PC-9 (cell line): ENCODE results near the gene MYMX. TPM values are rescaled to one million over a fixed set of nuclear protein-coding genes. Genes with fewer than 3 reads are reported as not detected.

Source experiments
- BruUV-seq: library from RNA; stranded (reverse); fragments of 400-500 nt; replicated peaks from 2 replicates; lab custom pipeline; 2021; lab: Mats Ljungman, UMichigan
- CTCF ChIA-PET: fragments of 300-600 bp; sonication (Branson Sonifier 250); formaldehyde crosslinking; loops from one replicate; lab custom pipeline; 2022; ENCODE audit warnings: antibody characterized with exemption; lab: Charles Lee
- POLR2A ChIA-PET: fragments of 300-600 bp; sonication (Branson Sonifier 250); formaldehyde crosslinking; loops from one replicate; lab custom pipeline; 2022; ENCODE audit warnings: antibody characterized with exemption; ENCODE audit not compliant: unreplicated experiment; lab: Charles Lee
- DNase-seq, 2 experiments: peaks; one replicate each; pipeline versions ENCODE4 v3.0.0 to v3.0.0-alpha.2; 2015 to 2022; ENCODE audit warnings: mixed read lengths in 1 of 2
- H2AFZ ChIP-seq: fragments of 200-600 bp; sonication (generic); 2 replicates; pipeline ENCODE4 v1.8.1; 2017; ENCODE audit warnings: antibody characterized with exemption
- H3F3A ChIP-seq: fragments of 200-600 bp; sonication (generic); 2 replicates; pipeline ENCODE4 v1.8.1; 2017; ENCODE audit warnings: antibody characterized with exemption, mild to moderate bottlenecking, low read depth; ENCODE audit not compliant: insufficient read depth
- H3K27ac ChIP-seq: fragments of 200-600 bp; sonication (generic); 2 replicates; pipeline ENCODE4 v1.6.1; 2016; ENCODE audit warnings: mixed run types
- H3K27me3 ChIP-seq: fragments of 200-600 bp; sonication (generic); 2 replicates; pipeline ENCODE4 v1.6.1; 2016; ENCODE audit warnings: low read depth, mixed run types; ENCODE audit not compliant: insufficient read depth
- H3K36me3 ChIP-seq: fragments of 200-600 bp; sonication (generic); 2 replicates; pipeline ENCODE4 v1.6.1; 2016; ENCODE audit warnings: low read depth, mixed run types
- H3K4me1 ChIP-seq: fragments of 200-600 bp; sonication (generic); replicated peaks from 2 replicates; pipeline ENCODE4 v1.6.1; 2016; ENCODE audit warnings: mixed run types; ENCODE audit not compliant: insufficient read depth
- H3K4me2 ChIP-seq: fragments of 200-600 bp; sonication (generic); 2 replicates; pipeline ENCODE4 v1.6.1; 2017; ENCODE audit warnings: mixed run types
- H3K4me3 ChIP-seq: fragments of 200-600 bp; sonication (generic); 2 replicates; pipeline ENCODE4 v1.6.1; 2016; ENCODE audit warnings: mixed run types
- H3K79me2 ChIP-seq: fragments of 200-600 bp; sonication (generic); 2 replicates; pipeline ENCODE4 v1.6.1; 2017; ENCODE audit warnings: low read depth, mixed run types
- H3K9me2 ChIP-seq: fragments of 200-600 bp; sonication (generic); 2 replicates; pipeline ENCODE4 v1.8.1; 2017; ENCODE audit warnings: mild to moderate bottlenecking; ENCODE audit not compliant: insufficient read depth
- H3K9me3 ChIP-seq: fragments of 200-600 bp; sonication (generic); 2 replicates; pipeline ENCODE4 v1.8.1; 2016; ENCODE audit warnings: low read depth; ENCODE audit not compliant: insufficient read depth
- H4K20me1 ChIP-seq: fragments of 200-600 bp; sonication (generic); 2 replicates; pipeline ENCODE4 v1.8.1; 2017; ENCODE audit not compliant: insufficient read depth
- EZH2 ChIP-seq: fragments of 200-600 bp; sonication (generic); IDR thresholded peaks from 2 replicates; pipeline ENCODE4 v1.8.0; 2017; ENCODE audit warnings: antibody characterized with exemption, low read depth
- intact Hi-C: fragments of 100-400 bp; cut with micrococcal nuclease; formaldehyde crosslinking; loops from one replicate; pipeline ENCODE4 v1.10.0; 2022; ENCODE audit not compliant: unreplicated experiment
- total RNA-seq: library from RNA; stranded (reverse); gene quantifications from 2 replicates; pipeline ENCODE4 v1.2.3, GENCODE V29; 2021
- TF ChIP-seq, protein P1 (sequence below): fragments of 200-600 bp; sonication (generic); conservative IDR thresholded peaks from 2 replicates; pipeline ENCODE4 v1.6.1; 2017; ENCODE audit warnings: mixed run types, antibody characterized with exemption, mild to moderate bottlenecking, moderate library complexity

The MYMX gene
- total RNA-seq, 1 experiment from 2014 or later, result not detected

DNA sequence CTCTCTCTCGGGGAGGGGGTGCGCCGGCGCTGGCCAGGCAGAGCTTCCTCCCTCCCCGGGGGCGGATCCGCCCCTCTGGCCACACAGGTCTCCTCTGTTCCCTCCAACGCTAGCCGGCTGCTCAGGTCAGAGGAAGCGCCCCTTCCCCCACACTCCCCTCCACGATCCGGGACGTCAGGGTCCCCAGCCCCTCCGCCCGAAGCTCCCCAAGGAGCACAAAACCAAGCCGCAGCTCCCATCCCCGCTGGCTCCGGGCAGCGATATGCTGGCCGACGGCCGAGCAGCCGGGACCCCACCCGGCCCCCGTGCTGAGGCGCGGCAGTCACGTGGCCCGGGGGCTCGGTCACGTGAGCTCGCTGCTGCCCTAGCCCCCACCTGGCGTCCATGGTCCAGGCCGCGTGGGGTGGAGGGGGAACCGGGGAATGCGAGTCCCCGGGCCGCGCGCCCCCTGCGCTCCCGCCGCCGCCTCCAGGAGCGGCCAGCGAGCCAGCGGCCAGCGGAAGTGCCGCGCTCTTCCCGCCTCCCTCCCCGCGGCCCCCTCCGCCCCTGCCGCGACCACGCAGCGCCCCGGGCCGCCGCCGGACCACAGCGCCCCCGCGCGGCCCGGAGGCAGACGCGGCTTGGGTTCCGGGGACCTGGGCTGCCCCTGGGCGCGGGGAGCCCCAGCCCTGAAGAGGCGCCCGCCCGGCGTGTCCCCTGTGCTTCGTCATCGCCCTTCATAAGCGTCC is 40.5 kb downstream of the MYMX start, which contains the start of gene SLC35B2:
Gene SLC35B2, minus strand, starts transcription at position 504 of the 728 bp plus-strand sequence. Its CDS starts 118 bp downstream, at position 386.
- Histone ChIP-seq H3K4me3 (peak within 1 kb of the TSS; percentile 78), H3F3A (peaks cover 55% of the 10 kb centered on the region), H3K9me3 (no peaks in the 10 kb centered on the region), H3K9me2 (no peaks in the 10 kb centered on the region), H3K79me2 (peaks cover 42% of the 10 kb centered on the region), H3K27me3 (no peaks in the 10 kb centered on the region), H2AFZ (peak within 1 kb of the TSS; percentile 78; the same call in 1 of the 2 replicates), H3K4me1 (peaks cover 16% of the 10 kb centered on the region; the same call in 1 of the 2 replicates), H3K4me2 (peak within 1 kb of the TSS; percentile 98), H4K20me1 (peaks cover 45% of the 10 kb centered on the region), H3K36me3 (peaks cover 23% of the 10 kb centered on the region), H3K27ac (peak within 1 kb of the TSS; percentile 36)
- intact Hi-C loops, result loop anchor here (2.0 kb wide), 1 partner anchor 84 kb away; no protein-coding TSS in a partner anchor
- ChIA-PET CTCF (interaction anchor here (0.6 to 1.0 kb wide), 4 partner anchors 22 to 130 kb away, joined by 3 to 14 read pairs (median 6); partner anchors contain the start of gene TMEM63B), POLR2A (interaction anchor here (0.5 to 1.0 kb wide), 6 partner anchors 10 to 1325 kb away, joined by 3 to 17 read pairs (median 6); partner anchors contain the start of genes HSP90AB1, MRPL14 and TMEM63B)
- BruUV-seq, result no TSS peak
- peak; percentile 59 to 79 for DNase-seq
- TF ChIP-seq, protein P1, sequence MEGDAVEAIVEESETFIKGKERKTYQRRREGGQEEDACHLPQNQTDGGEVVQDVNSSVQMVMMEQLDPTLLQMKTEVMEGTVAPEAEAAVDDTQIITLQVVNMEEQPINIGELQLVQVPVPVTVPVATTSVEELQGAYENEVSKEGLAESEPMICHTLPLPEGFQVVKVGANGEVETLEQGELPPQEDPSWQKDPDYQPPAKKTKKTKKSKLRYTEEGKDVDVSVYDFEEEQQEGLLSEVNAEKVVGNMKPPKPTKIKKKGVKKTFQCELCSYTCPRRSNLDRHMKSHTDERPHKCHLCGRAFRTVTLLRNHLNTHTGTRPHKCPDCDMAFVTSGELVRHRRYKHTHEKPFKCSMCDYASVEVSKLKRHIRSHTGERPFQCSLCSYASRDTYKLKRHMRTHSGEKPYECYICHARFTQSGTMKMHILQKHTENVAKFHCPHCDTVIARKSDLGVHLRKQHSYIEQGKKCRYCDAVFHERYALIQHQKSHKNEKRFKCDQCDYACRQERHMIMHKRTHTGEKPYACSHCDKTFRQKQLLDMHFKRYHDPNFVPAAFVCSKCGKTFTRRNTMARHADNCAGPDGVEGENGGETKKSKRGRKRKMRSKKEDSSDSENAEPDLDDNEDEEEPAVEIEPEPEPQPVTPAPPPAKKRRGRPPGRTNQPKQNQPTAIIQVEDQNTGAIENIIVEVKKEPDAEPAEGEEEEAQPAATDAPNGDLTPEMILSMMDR, result no peak
- no peak for TF ChIP-seq EZH2

DNA sequence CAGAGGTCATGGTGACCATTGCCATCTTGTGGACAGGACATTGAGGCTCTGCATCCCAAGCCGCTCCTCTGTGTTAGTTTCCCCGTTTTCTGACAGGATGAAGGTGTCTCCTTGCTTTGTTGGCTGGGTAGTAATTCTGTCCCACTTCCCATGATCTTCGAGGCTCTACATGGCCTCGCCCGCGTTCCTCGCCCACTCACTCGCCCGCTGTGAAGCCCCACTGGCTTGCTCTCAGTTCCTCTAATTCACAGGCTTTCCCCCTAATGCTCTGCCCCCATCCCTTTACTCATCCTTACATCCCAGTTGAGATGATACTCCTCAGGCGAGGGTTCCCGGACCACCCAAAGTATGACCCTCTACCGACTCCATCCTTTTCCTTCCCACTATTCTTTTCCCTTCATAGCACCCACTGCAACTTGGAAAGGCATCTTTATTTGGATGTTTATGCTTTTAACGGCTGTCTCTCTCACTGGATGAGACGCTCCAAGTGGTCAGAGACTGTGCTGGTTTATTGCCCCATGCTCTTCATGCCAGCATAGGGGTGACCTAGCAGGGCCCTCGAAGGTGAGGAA is 41.1 kb downstream of the MYMX start:
- Histone ChIP-seq H3K36me3 (peaks cover 17% of the 10 kb centered on the region), H3F3A (peaks cover 49% of the 10 kb centered on the region), H3K27me3 (no peaks in the 10 kb centered on the region), H3K4me1 (peaks cover 19% of the 10 kb centered on the region), H3K4me2 (peak overlapping the region; percentile 98), H3K79me2 (peaks cover 42% of the 10 kb centered on the region), H3K27ac (no peak overlapping the region), H3K9me3 (no peaks in the 10 kb centered on the region), H3K9me2 (no peaks in the 10 kb centered on the region), H3K4me3 (peak overlapping the region; percentile 78; the same call in 1 of the 2 replicates), H4K20me1 (peaks cover 38% of the 10 kb centered on the region), H2AFZ (no peak overlapping the region)
- intact Hi-C loops, result loop anchor here (2.0 kb wide), 1 partner anchor 85 kb away; no protein-coding TSS in a partner anchor
- no peak for DNase-seq
- ChIA-PET CTCF (interaction anchor here (0.6 kb wide), 1 partner anchor 45 kb away, joined by 3 read pairs; no protein-coding TSS in a partner anchor), POLR2A (no interaction called here)
- BruUV-seq, result no TSS peak
- no peak for TF ChIP-seq EZH2
- TF ChIP-seq, protein P1, result peak; percentile 57

DNA sequence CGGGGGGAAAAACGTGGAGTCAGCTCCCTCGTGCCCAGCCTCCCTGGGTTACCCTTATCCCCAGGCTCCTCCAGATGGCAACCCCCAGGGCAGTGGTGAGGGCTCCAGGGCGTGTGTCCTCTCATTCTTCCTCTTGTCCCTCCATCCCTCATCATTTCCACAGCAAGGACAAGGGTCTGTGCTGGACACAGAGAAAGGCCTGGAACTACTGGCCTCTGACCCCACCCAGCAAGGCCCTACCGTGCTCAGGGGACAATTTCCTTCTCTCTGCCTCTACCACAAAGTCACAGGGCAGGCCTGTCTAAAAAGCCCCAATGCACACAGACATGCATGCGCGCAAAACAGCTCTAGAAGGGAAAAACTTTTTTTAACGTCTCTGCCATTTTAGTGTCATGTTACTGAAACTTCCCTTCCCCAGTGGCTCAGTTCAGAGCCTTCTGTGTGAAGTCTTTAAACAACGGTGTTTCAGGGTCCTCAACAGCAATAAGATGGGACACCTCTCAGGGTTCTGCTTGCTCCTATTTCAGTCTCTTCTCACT is 41.7 kb downstream of the MYMX start:
- Histone ChIP-seq H3K4me3 (no peak overlapping the region), H3K79me2 (peaks cover 41% of the 10 kb centered on the region), H3K9me2 (no peaks in the 10 kb centered on the region), H4K20me1 (peaks cover 33% of the 10 kb centered on the region), H3K27ac (no peak overlapping the region), H2AFZ (no peak overlapping the region), H3F3A (peaks cover 43% of the 10 kb centered on the region), H3K27me3 (no peaks in the 10 kb centered on the region), H3K9me3 (no peaks in the 10 kb centered on the region), H3K4me2 (no peak overlapping the region), H3K4me1 (peaks cover 25% of the 10 kb centered on the region), H3K36me3 (peaks cover 11% of the 10 kb centered on the region)
- DNase-seq, result peak in 1 of 2 experiments; percentile 31
- POLR2A ChIA-PET, result no interaction called here
- CTCF ChIA-PET, result interaction anchor here (0.6 kb wide), 1 partner anchor 45 kb away, joined by 3 read pairs; no protein-coding TSS in a partner anchor
- BruUV-seq, result no TSS peak
- intact Hi-C loops, result no loop called here
- TF ChIP-seq, protein P1, result no peak
- no peak for TF ChIP-seq EZH2
